ENCODE data around the gene TLE1. TPM values are rescaled to one million over a fixed set of nuclear protein-coding genes. Genes with fewer than 3 reads are reported as not detected.

The TLE1 gene
- total RNA-seq, result 38.8 and 40.0 TPM in 2 replicates

DNA sequence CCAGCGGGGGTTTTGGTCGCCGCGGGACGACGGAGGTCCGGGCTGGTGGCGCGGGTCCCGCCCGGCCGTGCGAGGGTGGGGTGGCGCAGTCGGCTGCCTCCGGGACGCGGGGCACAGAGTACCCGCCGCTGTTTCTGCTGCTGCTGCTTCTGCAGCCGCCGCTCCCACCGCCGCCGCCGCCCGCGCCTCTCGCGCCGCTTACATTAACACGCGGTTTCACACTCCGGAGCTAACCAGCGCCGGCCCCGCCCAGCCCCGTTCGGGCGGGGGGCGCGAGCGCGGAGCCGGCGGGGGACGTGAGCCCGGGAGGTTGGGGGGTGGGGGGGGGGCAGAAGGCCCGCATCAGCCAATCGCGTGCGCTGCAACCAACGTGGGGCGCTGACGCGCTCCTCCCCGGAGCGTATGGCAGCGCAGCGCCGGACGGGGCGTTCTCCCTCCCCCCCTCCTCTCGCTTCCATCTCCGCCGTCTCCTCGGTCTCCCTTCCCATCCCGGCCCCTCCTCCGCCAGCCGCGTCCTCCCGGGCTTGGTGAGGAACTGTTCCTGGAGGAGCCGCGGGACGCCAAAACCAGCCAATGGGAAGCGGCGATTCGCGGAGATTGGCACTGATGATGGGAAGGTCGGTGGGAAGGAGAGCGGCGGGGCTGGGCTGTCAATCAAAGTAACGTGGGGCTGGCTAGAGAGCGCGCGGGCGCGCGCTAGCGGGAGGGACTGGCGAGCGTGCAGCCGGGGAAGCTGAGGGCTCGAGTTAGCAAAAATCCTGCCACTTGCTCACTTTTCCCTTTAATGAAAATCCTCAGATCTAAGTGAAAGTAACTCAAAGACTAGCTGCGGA, at the start of gene TLE1:
TSS of gene TLE1 (minus strand) at position 205 of the 833 bp plus-strand sequence. CDS start 1,307 bp downstream, outside the sequence.

Other genes starting within 250 kb of the TLE1 start
- gene SPATA31D4, start 238.9 kb upstream of the TLE1 start, total RNA-seq, result not detected in 2 replicates

All from endothelial cell of coronary artery (primary cell).